Body of pancreas (tissue), 4 donors: ENCODE results near the gene HOXB8. TPM values are rescaled to one million over a fixed set of nuclear protein-coding genes. Genes with fewer than 3 reads are reported as not detected.

Source experiments
- ATAC-seq: fragments of 150-250 bp; one replicate; pipeline ENCODE4 v1.9.1; 2016
- DNase-seq, 4 donors: peaks; one replicate each; pipeline ENCODE4 v3.0.0-alpha.2; 2019
- H3K27ac ChIP-seq, 4 donors: fragments of 200-600 bp; sonication (generic); 1 replicate in 3 of 4; 2 replicates in 1 of 4; pipeline versions ENCODE4 v1.5.1 to v1.6.1; 2016 to 2019; ENCODE audit warnings: mild to moderate bottlenecking in 1 of 4, mixed read lengths in 1 of 4, moderate library complexity in 1 of 4
- H3K27me3 ChIP-seq, 2 donors: fragments of 200-600 bp; sonication (generic); one replicate each; pipeline ENCODE4 v1.6.0; 2016; ENCODE audit warnings: mild to moderate bottlenecking in 1 of 2
- H3K36me3 ChIP-seq, 2 donors: fragments of 200-600 bp; sonication (generic); replicated peaks in 1 of 2; 2 replicates each; pipeline ENCODE4 v1.5.1; 2016; ENCODE audit warnings: low read depth in 2 of 2; ENCODE audit not compliant: insufficient read depth in 1 of 2
- H3K4me1 ChIP-seq: fragments of 200-600 bp; sonication (generic); one replicate; pipeline ENCODE4 v1.6.0; 2016
- H3K4me3 ChIP-seq, 2 donors: fragments of 200-600 bp; sonication (generic); 1 replicate in 1 of 2; 2 replicates in 1 of 2; pipeline ENCODE4 v1.5.1; 2016 to 2019
- H3K9me3 ChIP-seq, 3 donors: fragments of 200-600 bp; sonication (generic); 1 replicate in 2 of 3; 2 replicates in 1 of 3; pipeline ENCODE4 v1.5.1; 2016
- POLR2A ChIP-seq, 3 donors: fragments of 450-650 bp; IDR thresholded peaks; one replicate each; pipeline ENCODE4 v1.6.1; 2016; ENCODE audit warnings: antibody characterized with exemption in 3 of 3, mild to moderate bottlenecking in 2 of 3
- WGBS, 2 donors: methylation state at CpG; one replicate each; pipeline ENCODE4 v1.1.5; 2017; 5-methylcytosine and 5-hydroxymethylcytosine counted together
- intact Hi-C: fragments of 100-400 bp; cut with DNase I; formaldehyde crosslinking; loops from one replicate; pipeline ENCODE4 v1.15.1; 2023
- total RNA-seq, 2 donors: library from RNA; depleted of rRNA; stranded (reverse); fragments of >200 nt; gene quantifications; one replicate each; pipeline ENCODE4 v1.1.0, GENCODE V29; 2016
- TF ChIP-seq, protein P1 (sequence below), 7 experiments: fragments of 450-650 bp in 4 of 7; fragments of 200-600 bp in 3 of 7; sonication (generic) in 3 of 7; IDR thresholded peaks; one replicate each; pipeline ENCODE4 v1.5.1; 2016 to 2019; ENCODE audit warnings: antibody characterized with exemption in 7 of 7

The HOXB8 gene
- total RNA-seq, 2 donors from 2014 or later: not detected

DNA sequence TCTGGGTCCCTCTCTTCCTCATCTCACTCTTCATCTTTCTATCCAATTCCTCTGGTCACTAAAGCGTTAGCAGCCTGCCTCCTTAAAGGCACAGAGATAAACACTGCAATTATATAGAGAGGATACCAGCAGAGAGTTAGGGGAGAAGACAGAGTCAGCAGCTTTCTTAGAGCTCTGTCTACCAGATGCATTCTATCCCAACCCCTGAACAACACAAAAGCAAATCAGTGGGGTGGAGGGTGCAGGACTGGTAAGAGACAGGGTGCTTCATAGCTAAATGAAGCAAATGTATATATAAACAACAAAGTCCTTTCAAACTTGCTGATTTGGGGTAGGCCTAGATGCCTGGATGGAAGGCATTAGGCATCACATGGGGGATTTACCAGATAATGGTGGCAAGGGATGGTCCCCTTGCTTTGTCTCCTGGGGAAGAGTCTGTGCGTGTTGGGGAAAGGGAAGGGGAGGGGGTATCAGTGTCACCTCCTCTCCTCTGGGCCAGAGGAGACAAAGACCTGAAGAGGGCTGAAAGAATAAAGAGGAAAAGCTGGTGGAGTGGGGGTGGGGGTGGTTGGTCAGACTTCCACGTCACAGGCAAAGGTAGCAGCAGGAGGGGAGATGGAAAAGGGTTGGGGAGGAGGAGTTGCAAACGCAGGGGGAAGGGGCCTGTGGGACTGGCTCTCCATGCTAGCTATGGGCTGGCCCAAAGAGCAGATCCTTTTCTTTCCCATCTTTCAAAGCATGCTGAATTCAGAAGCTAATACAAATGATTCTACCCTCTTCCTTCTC lies 49.0 kb downstream of the HOXB8 start:
- no peak overlapping the region for H3K4me3 ChIP-seq
- H3K27me3 ChIP-seq: peaks cover 0 to 37% of the 10 kb centered on the region in 2 donors
- H3K4me1 ChIP-seq: peaks cover 23% of the 10 kb centered on the region
- H3K36me3 ChIP-seq: no peaks in the 10 kb centered on the region
- DNase-seq (no peak), ATAC-seq (no peak)
- intact Hi-C loops: no loop called here
- 57% methylated on average over 4 of the region's 4 CpGs for WGBS, 2 donors
- TF ChIP-seq, protein P1, sequence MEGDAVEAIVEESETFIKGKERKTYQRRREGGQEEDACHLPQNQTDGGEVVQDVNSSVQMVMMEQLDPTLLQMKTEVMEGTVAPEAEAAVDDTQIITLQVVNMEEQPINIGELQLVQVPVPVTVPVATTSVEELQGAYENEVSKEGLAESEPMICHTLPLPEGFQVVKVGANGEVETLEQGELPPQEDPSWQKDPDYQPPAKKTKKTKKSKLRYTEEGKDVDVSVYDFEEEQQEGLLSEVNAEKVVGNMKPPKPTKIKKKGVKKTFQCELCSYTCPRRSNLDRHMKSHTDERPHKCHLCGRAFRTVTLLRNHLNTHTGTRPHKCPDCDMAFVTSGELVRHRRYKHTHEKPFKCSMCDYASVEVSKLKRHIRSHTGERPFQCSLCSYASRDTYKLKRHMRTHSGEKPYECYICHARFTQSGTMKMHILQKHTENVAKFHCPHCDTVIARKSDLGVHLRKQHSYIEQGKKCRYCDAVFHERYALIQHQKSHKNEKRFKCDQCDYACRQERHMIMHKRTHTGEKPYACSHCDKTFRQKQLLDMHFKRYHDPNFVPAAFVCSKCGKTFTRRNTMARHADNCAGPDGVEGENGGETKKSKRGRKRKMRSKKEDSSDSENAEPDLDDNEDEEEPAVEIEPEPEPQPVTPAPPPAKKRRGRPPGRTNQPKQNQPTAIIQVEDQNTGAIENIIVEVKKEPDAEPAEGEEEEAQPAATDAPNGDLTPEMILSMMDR (IDR thresholded peaks at IDR 0.05): no peak
- no peak for TF ChIP-seq POLR2A (IDR thresholded peaks at IDR 0.05)
- no peak overlapping the region for H3K27ac ChIP-seq
- H3K9me3 ChIP-seq: no peaks in the 10 kb centered on the region

DNA sequence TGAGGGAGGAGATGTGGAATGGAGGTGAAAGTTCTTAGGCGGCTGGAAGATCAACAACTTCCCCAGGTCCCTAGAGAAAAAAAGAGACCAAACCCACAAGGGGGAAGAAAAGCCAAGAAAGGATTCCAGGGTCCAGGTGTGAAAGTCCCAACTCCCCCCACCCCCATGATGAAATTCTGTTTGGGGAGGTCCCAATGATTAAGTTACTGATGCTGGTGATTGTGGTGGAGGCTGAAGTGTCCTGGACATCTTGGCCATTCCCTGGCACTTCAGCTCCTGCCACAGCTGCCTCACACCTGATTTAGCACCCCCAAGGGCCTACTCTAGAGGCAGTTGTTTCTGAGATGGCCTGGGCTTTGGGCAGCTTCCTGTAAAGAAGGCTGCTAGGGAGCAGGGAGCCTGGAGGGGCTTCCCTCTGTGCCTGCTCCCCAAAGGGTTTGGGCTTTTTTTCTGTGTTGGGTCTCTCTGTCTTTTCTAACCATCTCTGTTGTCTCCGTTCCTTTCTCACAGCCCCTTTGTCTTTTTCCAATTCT lies 50.0 kb downstream of the HOXB8 start:
- ATAC-seq (no peak), DNase-seq (no peak)
- WGBS, 2 donors: 67 to 73% methylated on average over 2 of the region's 2 CpGs
- TF ChIP-seq POLR2A (IDR thresholded peaks at IDR 0.05): no peak
- TF ChIP-seq, protein P1 (IDR thresholded peaks at IDR 0.05): no peak
- no peaks in the 10 kb centered on the region for H3K36me3 ChIP-seq
- peaks cover 0 to 30% of the 10 kb centered on the region in 2 donors for H3K27me3 ChIP-seq
- intact Hi-C loops: no loop called here
- H3K27ac ChIP-seq: no peak overlapping the region
- H3K4me1 ChIP-seq: peaks cover 17% of the 10 kb centered on the region
- no peaks in the 10 kb centered on the region for H3K9me3 ChIP-seq
- H3K4me3 ChIP-seq: no peak overlapping the region

DNA sequence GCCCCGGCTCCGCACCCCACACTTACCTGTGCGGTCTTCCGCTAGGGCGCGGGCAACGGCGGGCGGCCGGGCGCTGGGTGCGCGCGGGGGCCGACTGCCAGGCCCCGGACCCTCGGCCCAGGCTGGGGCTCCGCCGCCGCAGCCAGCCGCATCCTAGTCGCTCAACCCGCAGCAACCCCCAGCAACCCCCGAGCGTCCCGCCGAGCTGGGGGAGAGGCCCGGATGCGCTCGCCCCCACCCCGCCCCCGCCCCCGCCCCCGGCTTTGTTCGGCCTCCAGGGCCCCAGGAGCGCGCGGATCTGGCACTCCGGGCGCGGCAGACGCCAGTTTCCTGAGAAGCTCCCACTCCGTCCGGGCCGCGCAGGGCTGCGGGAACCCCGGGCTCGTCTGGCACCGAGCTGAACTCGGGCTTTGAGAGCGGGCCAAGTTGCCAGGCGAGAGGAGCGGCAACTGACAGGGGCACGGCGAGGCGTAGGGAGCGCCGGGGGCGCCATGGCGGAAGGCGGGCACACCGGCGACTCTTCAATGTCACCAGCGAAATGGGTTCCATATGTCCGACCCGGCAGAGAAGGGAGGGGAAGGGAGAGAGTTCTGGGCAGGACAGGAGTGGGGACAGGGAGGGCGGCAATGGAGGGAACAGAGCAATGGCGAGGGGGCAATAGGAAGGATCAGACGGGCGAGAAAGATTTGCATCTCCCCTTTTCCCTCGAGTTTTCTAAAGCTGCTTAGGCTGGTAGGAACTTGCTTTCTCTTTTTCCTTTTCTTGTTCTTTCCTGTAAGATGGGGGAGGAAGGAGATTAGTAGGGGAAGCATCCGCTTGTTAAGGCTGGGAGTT lies 50.7 kb downstream of the HOXB8 start:
- H3K4me1 ChIP-seq: peaks cover 17% of the 10 kb centered on the region
- TF ChIP-seq, protein P1 (IDR thresholded peaks at IDR 0.05): no peak
- no peak for TF ChIP-seq POLR2A (IDR thresholded peaks at IDR 0.05)
- no peaks in the 10 kb centered on the region for H3K36me3 ChIP-seq
- intact Hi-C loops: no loop called here
- no peak overlapping the region for H3K4me3 ChIP-seq
- 7% methylated on average over 24 to 68 of the region's 73 CpGs for WGBS, 2 donors
- DNase-seq: no peak
- peaks cover 0 to 23% of the 10 kb centered on the region in 2 donors for H3K27me3 ChIP-seq
- peak overlapping the region in 2 of 4 donors; percentile 12 to 25 for H3K27ac ChIP-seq
- ATAC-seq: no peak
- H3K9me3 ChIP-seq: no peaks in the 10 kb centered on the region

DNA sequence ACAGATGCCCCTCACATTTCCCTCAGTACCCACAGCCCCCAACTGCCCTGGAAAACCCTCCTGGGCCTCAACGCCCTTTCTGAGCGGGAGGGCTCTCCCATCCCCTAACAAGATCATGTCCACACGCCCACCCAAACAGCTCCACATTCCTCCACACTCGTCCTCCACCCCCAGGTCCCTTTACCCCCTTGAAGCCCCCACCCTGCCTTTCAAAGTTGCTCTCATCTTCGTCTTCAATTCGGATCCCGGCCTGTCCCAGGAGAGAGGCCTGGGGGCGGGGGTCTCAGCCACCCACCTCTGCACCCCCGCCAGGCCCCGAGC lies 51.3 kb downstream of the HOXB8 start:
- Histone ChIP-seq H3K9me3 (no peaks in the 10 kb centered on the region), H3K27me3 (peaks cover 0 to 23% of the 10 kb centered on the region in 2 donors), H3K4me3 (no peak overlapping the region), H3K4me1 (peaks cover 17% of the 10 kb centered on the region), H3K36me3 (no peaks in the 10 kb centered on the region), H3K27ac (peak overlapping the region in 1 of 4 donors; percentile 12)
- 21 to 37% methylated on average over 8 to 9 of the region's 10 CpGs for WGBS, 2 donors
- intact Hi-C loops: no loop called here
- no peak for DNase-seq
- ATAC-seq: no peak
- TF ChIP-seq, protein P1 (IDR thresholded peaks at IDR 0.05): no peak
- TF ChIP-seq POLR2A (IDR thresholded peaks at IDR 0.05): no peak
